ENCODE data around the gene LRP11.

GRCh38 chr6:149876241-149876933 lies 12.2 kb upstream of the LRP11 start:
- TF ChIP-seq, protein P1, sequence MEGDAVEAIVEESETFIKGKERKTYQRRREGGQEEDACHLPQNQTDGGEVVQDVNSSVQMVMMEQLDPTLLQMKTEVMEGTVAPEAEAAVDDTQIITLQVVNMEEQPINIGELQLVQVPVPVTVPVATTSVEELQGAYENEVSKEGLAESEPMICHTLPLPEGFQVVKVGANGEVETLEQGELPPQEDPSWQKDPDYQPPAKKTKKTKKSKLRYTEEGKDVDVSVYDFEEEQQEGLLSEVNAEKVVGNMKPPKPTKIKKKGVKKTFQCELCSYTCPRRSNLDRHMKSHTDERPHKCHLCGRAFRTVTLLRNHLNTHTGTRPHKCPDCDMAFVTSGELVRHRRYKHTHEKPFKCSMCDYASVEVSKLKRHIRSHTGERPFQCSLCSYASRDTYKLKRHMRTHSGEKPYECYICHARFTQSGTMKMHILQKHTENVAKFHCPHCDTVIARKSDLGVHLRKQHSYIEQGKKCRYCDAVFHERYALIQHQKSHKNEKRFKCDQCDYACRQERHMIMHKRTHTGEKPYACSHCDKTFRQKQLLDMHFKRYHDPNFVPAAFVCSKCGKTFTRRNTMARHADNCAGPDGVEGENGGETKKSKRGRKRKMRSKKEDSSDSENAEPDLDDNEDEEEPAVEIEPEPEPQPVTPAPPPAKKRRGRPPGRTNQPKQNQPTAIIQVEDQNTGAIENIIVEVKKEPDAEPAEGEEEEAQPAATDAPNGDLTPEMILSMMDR (IDR thresholded peaks at IDR 0.05): no peak
- no peak for TF ChIP-seq POLR2A (IDR thresholded peaks at IDR 0.05)
